H9 (cell line): ENCODE results near the gene MAPRE3. TPM values are rescaled to one million over a fixed set of nuclear protein-coding genes. Genes with fewer than 3 reads are reported as not detected.

ENCODE experiments used
- DNase-seq: peaks from one replicate; pipeline ENCODE4 v3.0.0-alpha.2; 2017
- H2AFZ ChIP-seq: one replicate; pipeline ENCODE4 v1.6.1; 2013; ENCODE audit warnings: mild to moderate bottlenecking, low read length, control low read depth, moderate library complexity
- H2AK5ac ChIP-seq: 2 replicates; pipeline ENCODE4 v1.6.1; 2013; ENCODE audit warnings: low read length, control low read depth, mixed read lengths; ENCODE audit not compliant: insufficient read length
- H2BK120ac ChIP-seq: one replicate; pipeline ENCODE4 v1.6.1; 2013; ENCODE audit warnings: low read depth, mild to moderate bottlenecking, low read length, control low read depth, inconsistent platforms; ENCODE audit not compliant: poor library complexity, severe bottlenecking
- H2BK12ac ChIP-seq: 2 replicates; pipeline ENCODE4 v1.6.1; 2013; ENCODE audit warnings: low read length, control low read depth, mixed read lengths, low read depth; ENCODE audit not compliant: insufficient read length
- H2BK15ac ChIP-seq: 2 replicates; pipeline ENCODE4 v1.6.1; 2013; ENCODE audit warnings: low read depth, low read length, control low read depth
- H2BK20ac ChIP-seq: one replicate; pipeline ENCODE4 v1.6.1; 2013; ENCODE audit warnings: low read depth, mild to moderate bottlenecking, low read length, control low read depth, inconsistent platforms; ENCODE audit not compliant: poor library complexity, severe bottlenecking
- H2BK5ac ChIP-seq: 2 replicates; pipeline ENCODE4 v1.6.1; 2013; ENCODE audit warnings: low read length, control low read depth, mixed read lengths; ENCODE audit not compliant: insufficient read length
- H3K14ac ChIP-seq: 2 replicates; pipeline ENCODE4 v1.6.1; 2013; ENCODE audit warnings: low read length, control low read depth; ENCODE audit not compliant: insufficient read depth
- H3K18ac ChIP-seq: 2 replicates; pipeline ENCODE4 v1.6.1; 2013; ENCODE audit warnings: low read depth, mild to moderate bottlenecking, mixed read lengths, low read length, control low read depth; ENCODE audit not compliant: insufficient read length
- H3K23ac ChIP-seq: 2 replicates; pipeline ENCODE4 v1.6.1; 2013; ENCODE audit warnings: low read length, control low read depth, mixed read lengths, low read depth; ENCODE audit not compliant: insufficient read length
- H3K23me2 ChIP-seq: 2 replicates; pipeline ENCODE4 v1.6.1; 2013; ENCODE audit warnings: low read depth, mild to moderate bottlenecking, mixed read lengths, low read length, control low read depth; ENCODE audit not compliant: insufficient read length, poor library complexity, severe bottlenecking
- H3K27ac ChIP-seq: 2 replicates; pipeline ENCODE4 v1.5.1; 2013; ENCODE audit warnings: low read length, control low read depth, mixed read lengths, low read depth; ENCODE audit not compliant: insufficient read length
- H3K27me3 ChIP-seq: 2 replicates; pipeline ENCODE4 v1.6.1; 2013; ENCODE audit warnings: low read length, control low read depth, inconsistent platforms; ENCODE audit not compliant: insufficient read depth
- H3K4ac ChIP-seq: 2 replicates; pipeline ENCODE4 v1.6.1; 2013; ENCODE audit warnings: low read depth, mild to moderate bottlenecking, control low read depth, inconsistent platforms, low read length, moderate library complexity
- H3K4me1 ChIP-seq: 2 replicates; pipeline ENCODE4 v1.6.1; 2013; ENCODE audit warnings: low read length, control low read depth, inconsistent platforms; ENCODE audit not compliant: insufficient read depth
- H3K4me2 ChIP-seq: 2 replicates; pipeline ENCODE4 v1.6.1; 2013; ENCODE audit warnings: low read length, control low read depth, mixed read lengths; ENCODE audit not compliant: insufficient read length, insufficient read depth
- H3K56ac ChIP-seq: 2 replicates; pipeline ENCODE4 v1.6.1; 2013; ENCODE audit warnings: low read depth, mild to moderate bottlenecking, mixed read lengths, low read length, control low read depth; ENCODE audit not compliant: insufficient read length
- H3K79me1 ChIP-seq: 2 replicates; pipeline ENCODE4 v1.6.1; 2013; ENCODE audit warnings: low read depth, mild to moderate bottlenecking, moderate library complexity, low read length, control low read depth, inconsistent platforms; ENCODE audit not compliant: insufficient read depth, poor library complexity, severe bottlenecking
- H3K79me2 ChIP-seq: 2 replicates; pipeline ENCODE4 v1.6.1; 2013; ENCODE audit warnings: low read length, control low read depth, inconsistent platforms; ENCODE audit not compliant: insufficient read depth
- H3K9ac ChIP-seq: 2 replicates; pipeline ENCODE4 v1.6.1; 2013; ENCODE audit warnings: low read length, control low read depth, mixed read lengths; ENCODE audit not compliant: insufficient read length; ENCODE audit errors: extremely low read depth
- H3K9me3 ChIP-seq: one replicate; pipeline ENCODE4 v1.6.1; 2013; ENCODE audit warnings: low read depth, low read length, inconsistent platforms; ENCODE audit not compliant: control insufficient read depth
- H3T11ph ChIP-seq: one replicate; pipeline ENCODE4 v1.6.1; 2013; ENCODE audit warnings: mild to moderate bottlenecking, low read length, control low read depth, inconsistent platforms
- H4K20me1 ChIP-seq: one replicate; pipeline ENCODE4 v1.6.1; 2013; ENCODE audit not compliant: control insufficient read depth, insufficient read length, insufficient read depth
- H4K5ac ChIP-seq: 2 replicates; pipeline ENCODE4 v1.6.1; 2013; ENCODE audit warnings: low read depth, mild to moderate bottlenecking, mixed read lengths, low read length, control low read depth; ENCODE audit not compliant: insufficient read length
- H4K8ac ChIP-seq: replicated peaks from 2 replicates; pipeline ENCODE4 v1.6.1; 2013; ENCODE audit warnings: low read length, control low read depth, mixed read lengths, low read depth; ENCODE audit not compliant: insufficient read length
- H4K91ac ChIP-seq: 2 replicates; pipeline ENCODE4 v1.6.1; 2013; ENCODE audit warnings: low read depth, mild to moderate bottlenecking, moderate library complexity, mixed read lengths, low read length, control low read depth; ENCODE audit not compliant: insufficient read length
- H3K27ac Mint-ChIP-seq, 3 experiments: 2 replicates in 2 of 3; 3 replicates in 1 of 3; pipeline ENCODE4 v1.8.0; 2020 to 2021; ENCODE audit warnings: mixed read lengths in 3 of 3, mild to moderate bottlenecking in 1 of 3, moderate library complexity in 1 of 3
- H3K27me3 Mint-ChIP-seq: 2 replicates; pipeline ENCODE4 v1.8.0; 2021; ENCODE audit warnings: low read depth, mild to moderate bottlenecking, moderate library complexity, mixed read lengths
- H3K36me3 Mint-ChIP-seq, 3 experiments: 2 replicates in 2 of 3; 3 replicates in 1 of 3; pipeline ENCODE4 v1.8.0; 2020 to 2021; ENCODE audit warnings: low read depth in 3 of 3, mixed read lengths in 3 of 3; ENCODE audit not compliant: insufficient read depth in 1 of 3
- H3K4me1 Mint-ChIP-seq, 2 experiments: 2 replicates each; pipeline ENCODE4 v1.8.0; 2020; ENCODE audit warnings: mixed read lengths in 2 of 2
- H3K4me3 Mint-ChIP-seq, 2 experiments: 2 replicates in 1 of 2; 3 replicates in 1 of 2; pipeline ENCODE4 v1.8.0; 2020 to 2021; ENCODE audit warnings: mild to moderate bottlenecking in 2 of 2, mixed read lengths in 2 of 2, moderate library complexity in 1 of 2
- H3K9me3 Mint-ChIP-seq, 2 experiments: 2 replicates in 1 of 2; 3 replicates in 1 of 2; pipeline ENCODE4 v1.8.0; 2020; ENCODE audit warnings: mild to moderate bottlenecking in 2 of 2, mixed read lengths in 2 of 2, moderate library complexity in 1 of 2
- WGBS: extraction: QIAGEN DNeasy Blood & Tissue Kit; methylation state at CpG from one replicate; pipeline ENCODE4 v1.1.7; 2013; ENCODE audit warnings: missing lambda C conversion rate, low lambda C conversion rate, mixed read lengths; ENCODE audit not compliant: insufficient read length; ENCODE audit errors: extremely low coverage; 5-methylcytosine and 5-hydroxymethylcytosine counted together
- total RNA-seq: library from RNA; stranded (reverse); gene quantifications from 2 replicates; pipeline ENCODE4 v1.2.1, GENCODE V29; 2021
- TF ChIP-seq, protein P1 (sequence below): fragments of 200-600 bp; sonication (generic); conservative IDR thresholded peaks from 3 replicates; pipeline ENCODE4 v1.8.0; 2021; ENCODE audit warnings: antibody characterized with exemption, mild to moderate bottlenecking

MAPRE3 gene
- total RNA-seq, 1 experiment from 2014 or later = 2.0 TPM

DNA sequence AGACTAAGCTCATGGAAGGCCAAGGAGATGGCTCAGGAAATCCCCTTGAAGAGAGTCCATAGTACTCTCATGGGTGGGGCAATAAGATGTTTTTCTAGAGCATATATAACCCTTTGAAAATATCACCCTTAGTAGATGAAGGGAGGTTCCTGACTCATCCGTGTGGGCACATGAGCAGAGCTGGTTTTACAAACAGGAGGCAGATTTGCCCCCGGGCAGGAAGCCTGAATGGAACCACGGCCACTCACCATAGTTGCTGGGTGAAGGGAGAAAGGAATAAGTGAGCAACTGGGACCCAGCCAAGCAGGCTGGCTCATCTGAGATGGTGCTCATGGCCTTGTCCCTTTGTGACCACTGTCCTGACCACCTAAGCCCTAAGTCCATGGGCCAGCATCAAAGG, 29.0 kb upstream of the MAPRE3 start:
- no peak overlapping the region for H3K4me3 Mint-ChIP-seq
- Histone ChIP-seq H3K14ac (no peak overlapping the region), H3K9me3 (no peaks in the 10 kb centered on the region), H4K20me1 (peaks cover 2% of the 10 kb centered on the region), H4K8ac (no peak overlapping the region), H3K18ac (no peak overlapping the region), H2AFZ (no peak overlapping the region), H3K79me1 (no peaks in the 10 kb centered on the region), H3K27ac (no peak overlapping the region), H2BK12ac (no peak overlapping the region), H2AK5ac (no peak overlapping the region), H3K9ac (no peak overlapping the region), H3K27me3 (no peaks in the 10 kb centered on the region; the same call in 1 of the 2 replicates), H4K91ac (no peak overlapping the region), H3T11ph (no peak overlapping the region), H3K4me1 (no peaks in the 10 kb centered on the region; the same call in 1 of the 2 replicates), H2BK15ac (no peak overlapping the region), H4K5ac (no peak overlapping the region), H3K79me2 (no peaks in the 10 kb centered on the region), H3K23ac (no peak overlapping the region), H2BK120ac (no peak overlapping the region), H3K23me2 (peaks cover 6% of the 10 kb centered on the region), H3K4ac (no peak overlapping the region), H3K4me2 (no peak overlapping the region), H3K56ac (no peak overlapping the region), H2BK5ac (no peak overlapping the region), H2BK20ac (no peak overlapping the region)
- TF ChIP-seq, protein P1, sequence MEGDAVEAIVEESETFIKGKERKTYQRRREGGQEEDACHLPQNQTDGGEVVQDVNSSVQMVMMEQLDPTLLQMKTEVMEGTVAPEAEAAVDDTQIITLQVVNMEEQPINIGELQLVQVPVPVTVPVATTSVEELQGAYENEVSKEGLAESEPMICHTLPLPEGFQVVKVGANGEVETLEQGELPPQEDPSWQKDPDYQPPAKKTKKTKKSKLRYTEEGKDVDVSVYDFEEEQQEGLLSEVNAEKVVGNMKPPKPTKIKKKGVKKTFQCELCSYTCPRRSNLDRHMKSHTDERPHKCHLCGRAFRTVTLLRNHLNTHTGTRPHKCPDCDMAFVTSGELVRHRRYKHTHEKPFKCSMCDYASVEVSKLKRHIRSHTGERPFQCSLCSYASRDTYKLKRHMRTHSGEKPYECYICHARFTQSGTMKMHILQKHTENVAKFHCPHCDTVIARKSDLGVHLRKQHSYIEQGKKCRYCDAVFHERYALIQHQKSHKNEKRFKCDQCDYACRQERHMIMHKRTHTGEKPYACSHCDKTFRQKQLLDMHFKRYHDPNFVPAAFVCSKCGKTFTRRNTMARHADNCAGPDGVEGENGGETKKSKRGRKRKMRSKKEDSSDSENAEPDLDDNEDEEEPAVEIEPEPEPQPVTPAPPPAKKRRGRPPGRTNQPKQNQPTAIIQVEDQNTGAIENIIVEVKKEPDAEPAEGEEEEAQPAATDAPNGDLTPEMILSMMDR = no peak
- H3K27me3 Mint-ChIP-seq = peaks cover 39% of the 10 kb centered on the region
- WGBS = no CpG with 5 or more reads among the region's 3 CpGs
- H3K9me3 Mint-ChIP-seq = no peaks in the 10 kb centered on the region
- H3K4me1 Mint-ChIP-seq = peaks cover 22 to 28% of the 10 kb centered on the region in 2 experiments
- no peak for DNase-seq
- H3K27ac Mint-ChIP-seq = no peak overlapping the region
- H3K36me3 Mint-ChIP-seq = peaks cover 0 to 8% (median 0%) of the 10 kb centered on the region in 3 experiments; a peak in 2 of 7 replicates
